Measurements from ENCODE around the gene SLC36A4.

Gene SLC36A4

GRCh38 chr11:93169143-93169542 is 28.6 kb downstream of the SLC36A4 start:
- DNase-seq (ENCODE audit: low spot score), result no peak
- H3K27ac Mint-ChIP-seq, result no peak overlapping the region
- no peaks in the 10 kb centered on the region for H3K27me3 Mint-ChIP-seq (ENCODE audit: low read depth)
- peaks cover 10% of the 10 kb centered on the region for H3K36me3 Mint-ChIP-seq (ENCODE audit: low read depth)
- no peaks in the 10 kb centered on the region for H3K9me3 Mint-ChIP-seq
- H3K4me3 Mint-ChIP-seq, result no peak overlapping the region
- peaks cover 18% of the 10 kb centered on the region for H3K4me1 Mint-ChIP-seq (ENCODE audit: low read depth)

DNA sequence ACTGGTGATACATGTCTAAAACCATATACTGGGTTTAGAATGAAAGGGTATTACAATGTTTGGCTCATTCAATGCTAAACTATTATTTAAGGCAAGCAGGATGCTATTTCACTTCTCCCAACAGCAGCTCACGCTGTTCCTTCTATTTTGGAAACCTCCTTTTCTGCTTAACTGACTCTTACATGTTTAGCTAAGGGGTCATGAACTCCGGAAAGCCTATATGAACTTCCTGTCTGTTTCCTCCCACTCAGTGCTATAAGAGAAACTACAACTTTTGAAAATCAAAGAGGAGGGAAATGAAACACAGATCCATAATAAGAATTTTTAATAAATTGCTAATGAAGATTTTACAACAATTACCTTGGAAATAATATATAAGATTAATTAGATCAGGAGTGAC is 30.9 kb downstream of the SLC36A4 start:
- H3K27ac Mint-ChIP-seq, result no peak overlapping the region
- H3K9me3 Mint-ChIP-seq, result no peaks in the 10 kb centered on the region
- no peak overlapping the region for H3K4me3 Mint-ChIP-seq
- H3K4me1 Mint-ChIP-seq (ENCODE audit: low read depth), result peaks cover 18% of the 10 kb centered on the region
- no peaks in the 10 kb centered on the region for H3K27me3 Mint-ChIP-seq (ENCODE audit: low read depth)
- peaks cover 19% of the 10 kb centered on the region for H3K36me3 Mint-ChIP-seq (ENCODE audit: low read depth)
- DNase-seq (ENCODE audit: low spot score), result no peak

- H3K27me3 Mint-ChIP-seq (ENCODE audit: low read depth), result no peaks in the 10 kb centered on the region
- H3K4me3 Mint-ChIP-seq, result no peak overlapping the region
- H3K36me3 Mint-ChIP-seq (ENCODE audit: low read depth), result peaks cover 19% of the 10 kb centered on the region
- no peaks in the 10 kb centered on the region for H3K9me3 Mint-ChIP-seq
- DNase-seq (ENCODE audit: low spot score), result no peak
- H3K27ac Mint-ChIP-seq, result no peak overlapping the region
- H3K4me1 Mint-ChIP-seq (ENCODE audit: low read depth), result peaks cover 18% of the 10 kb centered on the region
These were observed 31.6 kb downstream of the SLC36A4 start for GRCh38 chr11:93166194-93166593.

DNA sequence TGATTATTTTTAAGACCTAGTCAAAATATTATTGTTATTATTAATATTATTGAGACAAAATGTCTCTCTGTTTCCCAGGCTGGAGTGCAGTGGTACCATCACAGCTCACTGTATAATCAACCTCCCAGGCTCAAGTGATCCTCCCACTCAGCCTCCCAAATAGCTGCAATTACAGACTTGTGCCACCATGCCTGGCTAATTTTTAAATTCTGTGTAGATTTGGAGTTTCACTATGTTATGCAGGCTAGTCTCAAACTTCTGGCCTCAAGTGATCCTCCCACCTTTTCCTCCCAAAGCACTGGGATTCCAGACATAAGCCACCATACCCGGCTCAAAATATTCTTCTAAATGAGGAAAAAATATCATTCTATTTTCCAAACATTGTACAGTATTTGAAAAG is 37.0 kb downstream of the SLC36A4 start:
- no peak overlapping the region for H3K27ac Mint-ChIP-seq

GRCh38 chr11:93160156-93160555 is 37.6 kb downstream of the SLC36A4 start:
- Mint-ChIP-seq H3K4me1 (ENCODE audit: low read depth) (no peaks in the 10 kb centered on the region), H3K27me3 (ENCODE audit: low read depth) (no peaks in the 10 kb centered on the region), H3K36me3 (ENCODE audit: low read depth) (peaks cover 26% of the 10 kb centered on the region), H3K27ac (no peak overlapping the region), H3K9me3 (peaks cover 7% of the 10 kb centered on the region), H3K4me3 (no peak overlapping the region)
- no peak for DNase-seq (ENCODE audit: low spot score)

More for the DNA sequence above, 37.0 kb downstream of the SLC36A4 start:
- peaks cover 26% of the 10 kb centered on the region for H3K36me3 Mint-ChIP-seq (ENCODE audit: low read depth)
- DNase-seq (ENCODE audit: low spot score), result no peak
- no peaks in the 10 kb centered on the region for H3K4me1 Mint-ChIP-seq (ENCODE audit: low read depth)
- no peaks in the 10 kb centered on the region for H3K27me3 Mint-ChIP-seq (ENCODE audit: low read depth)
- no peak overlapping the region for H3K4me3 Mint-ChIP-seq
- peaks cover 7% of the 10 kb centered on the region for H3K9me3 Mint-ChIP-seq

- DNase-seq (ENCODE audit: low spot score), result no peak
- no peak overlapping the region for H3K4me3 Mint-ChIP-seq
These were observed 38.1 kb downstream of the SLC36A4 start for GRCh38 chr11:93159721-93160120.

DNA sequence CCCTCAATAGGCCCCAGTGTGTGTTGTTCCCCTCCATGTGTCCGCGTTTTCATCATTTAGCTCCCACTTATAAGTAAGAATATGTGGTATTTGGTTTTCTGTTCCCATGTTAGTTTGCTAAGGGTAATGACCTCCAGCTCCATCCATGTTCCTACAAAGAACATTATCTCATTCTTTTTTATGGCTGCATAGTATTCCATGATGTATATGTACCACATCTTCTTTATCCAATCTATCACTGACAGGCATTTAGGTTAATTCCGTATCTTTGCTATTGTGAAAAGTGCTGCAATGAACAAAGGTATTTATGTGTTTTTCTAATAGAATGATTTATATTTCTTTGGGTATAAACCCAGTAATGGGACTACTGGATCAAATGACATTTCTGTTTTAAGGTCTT is 42.1 kb downstream of the SLC36A4 start:
- H3K27ac Mint-ChIP-seq, result no peak overlapping the region
- H3K36me3 Mint-ChIP-seq (ENCODE audit: low read depth), result peaks cover 11% of the 10 kb centered on the region
- peaks cover 7% of the 10 kb centered on the region for H3K9me3 Mint-ChIP-seq
- H3K4me1 Mint-ChIP-seq (ENCODE audit: low read depth), result no peaks in the 10 kb centered on the region
- no peaks in the 10 kb centered on the region for H3K27me3 Mint-ChIP-seq (ENCODE audit: low read depth)
- no peak for DNase-seq (ENCODE audit: low spot score)
- no peak overlapping the region for H3K4me3 Mint-ChIP-seq

More at GRCh38 chr11:93159721-93160120, 38.1 kb downstream of the SLC36A4 start:
- peaks cover 24% of the 10 kb centered on the region for H3K36me3 Mint-ChIP-seq (ENCODE audit: low read depth)
- H3K27ac Mint-ChIP-seq, result no peak overlapping the region
- H3K27me3 Mint-ChIP-seq (ENCODE audit: low read depth), result no peaks in the 10 kb centered on the region
- H3K4me1 Mint-ChIP-seq (ENCODE audit: low read depth), result no peaks in the 10 kb centered on the region
- H3K9me3 Mint-ChIP-seq, result peaks cover 7% of the 10 kb centered on the region

GRCh38 chr11:93145390-93145915 is 52.3 kb downstream of the SLC36A4 start:
- no peaks in the 10 kb centered on the region for H3K9me3 Mint-ChIP-seq
- no peaks in the 10 kb centered on the region for H3K27me3 Mint-ChIP-seq (ENCODE audit: low read depth)
- H3K27ac Mint-ChIP-seq, result no peak overlapping the region
- H3K4me3 Mint-ChIP-seq, result no peak overlapping the region
- no peak for DNase-seq (ENCODE audit: low spot score)
- peaks cover 12% of the 10 kb centered on the region for H3K4me1 Mint-ChIP-seq (ENCODE audit: low read depth)
- peaks cover 6% of the 10 kb centered on the region for H3K36me3 Mint-ChIP-seq (ENCODE audit: low read depth)

- Mint-ChIP-seq H3K27ac (no peak overlapping the region), H3K4me3 (peak overlapping the region; percentile 9), H3K9me3 (no peaks in the 10 kb centered on the region), H3K4me1 (ENCODE audit: low read depth) (peaks cover 9% of the 10 kb centered on the region), H3K36me3 (ENCODE audit: low read depth) (peaks cover under 1% of the 10 kb centered on the region), H3K27me3 (ENCODE audit: low read depth) (no peaks in the 10 kb centered on the region)
- no peak for DNase-seq (ENCODE audit: low spot score)
These were observed 54.0 kb downstream of the SLC36A4 start for GRCh38 chr11:93143800-93144199.

- peak overlapping the region; percentile 39 for H3K27ac Mint-ChIP-seq
- H3K4me3 Mint-ChIP-seq, result peak overlapping the region; percentile 40
- DNase-seq (ENCODE audit: low spot score), result no peak
- no peaks in the 10 kb centered on the region for H3K27me3 Mint-ChIP-seq (ENCODE audit: low read depth)
- peaks cover 9% of the 10 kb centered on the region for H3K4me1 Mint-ChIP-seq (ENCODE audit: low read depth)
- H3K9me3 Mint-ChIP-seq, result no peaks in the 10 kb centered on the region
- H3K36me3 Mint-ChIP-seq (ENCODE audit: low read depth), result no peaks in the 10 kb centered on the region
These were observed 54.6 kb downstream of the SLC36A4 start for GRCh38 chr11:93143186-93143585.

- Mint-ChIP-seq H3K4me1 (ENCODE audit: low read depth) (no peaks in the 10 kb centered on the region), H3K27me3 (ENCODE audit: low read depth) (no peaks in the 10 kb centered on the region), H3K4me3 (no peak overlapping the region), H3K36me3 (ENCODE audit: low read depth) (peaks cover 8% of the 10 kb centered on the region), H3K9me3 (no peaks in the 10 kb centered on the region), H3K27ac (no peak overlapping the region)
- DNase-seq (ENCODE audit: low spot score), result no peak
These were observed 64.2 kb downstream of the SLC36A4 start for GRCh38 chr11:93133488-93134109.

- Mint-ChIP-seq H3K9me3 (no peaks in the 10 kb centered on the region), H3K4me1 (ENCODE audit: low read depth) (no peaks in the 10 kb centered on the region)
- no peak for DNase-seq (ENCODE audit: low spot score)
These were observed 65.0 kb downstream of the SLC36A4 start for GRCh38 chr11:93132836-93133235.

DNA sequence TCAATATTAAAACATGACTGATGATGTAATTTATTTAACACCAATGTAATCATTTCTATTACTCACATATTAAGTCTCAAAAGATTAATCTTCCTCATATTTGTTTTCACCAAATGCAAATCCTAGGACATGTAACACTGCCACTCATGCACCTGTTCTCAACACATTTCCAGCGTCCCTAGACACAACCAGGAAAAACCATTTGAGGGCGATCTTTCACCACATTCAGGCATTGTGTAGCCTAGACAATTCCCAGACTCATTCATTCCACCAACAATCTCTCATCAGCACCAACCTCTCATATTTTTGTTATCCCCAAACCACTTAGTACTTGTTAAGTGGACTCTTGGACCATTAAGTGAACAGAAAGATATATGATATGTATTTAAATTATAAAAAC is 66.1 kb downstream of the SLC36A4 start:
- DNase-seq (ENCODE audit: low spot score), result no peak
- no peaks in the 10 kb centered on the region for H3K4me1 Mint-ChIP-seq (ENCODE audit: low read depth)
- H3K27ac Mint-ChIP-seq, result no peak overlapping the region
- H3K36me3 Mint-ChIP-seq (ENCODE audit: low read depth), result peaks cover 8% of the 10 kb centered on the region
- no peaks in the 10 kb centered on the region for H3K9me3 Mint-ChIP-seq
- H3K27me3 Mint-ChIP-seq (ENCODE audit: low read depth), result peaks cover 9% of the 10 kb centered on the region
- H3K4me3 Mint-ChIP-seq, result no peak overlapping the region

More at GRCh38 chr11:93132836-93133235, 65.0 kb downstream of the SLC36A4 start:
- Mint-ChIP-seq H3K27ac (no peak overlapping the region), H3K27me3 (ENCODE audit: low read depth) (peaks cover 2% of the 10 kb centered on the region), H3K4me3 (no peak overlapping the region), H3K36me3 (ENCODE audit: low read depth) (peaks cover 8% of the 10 kb centered on the region)

- Mint-ChIP-seq H3K4me1 (ENCODE audit: low read depth) (no peaks in the 10 kb centered on the region), H3K27me3 (ENCODE audit: low read depth) (peaks cover 18% of the 10 kb centered on the region), H3K27ac (no peak overlapping the region), H3K9me3 (no peaks in the 10 kb centered on the region), H3K36me3 (ENCODE audit: low read depth) (no peaks in the 10 kb centered on the region), H3K4me3 (no peak overlapping the region)
- DNase-seq (ENCODE audit: low spot score), result no peak
These were observed 69.2 kb downstream of the SLC36A4 start for GRCh38 chr11:93128574-93128973.
